ENCODE data around the gene SPNS3. TPM values are rescaled to one million over a fixed set of nuclear protein-coding genes. Genes with fewer than 3 reads are reported as not detected.

Gene SPNS3
- total and polyA plus RNA-seq, 2 of the 8 experiments (the other 6 are each of a cell fraction or from before 2014, with no cell fraction given), result not detected

DNA sequence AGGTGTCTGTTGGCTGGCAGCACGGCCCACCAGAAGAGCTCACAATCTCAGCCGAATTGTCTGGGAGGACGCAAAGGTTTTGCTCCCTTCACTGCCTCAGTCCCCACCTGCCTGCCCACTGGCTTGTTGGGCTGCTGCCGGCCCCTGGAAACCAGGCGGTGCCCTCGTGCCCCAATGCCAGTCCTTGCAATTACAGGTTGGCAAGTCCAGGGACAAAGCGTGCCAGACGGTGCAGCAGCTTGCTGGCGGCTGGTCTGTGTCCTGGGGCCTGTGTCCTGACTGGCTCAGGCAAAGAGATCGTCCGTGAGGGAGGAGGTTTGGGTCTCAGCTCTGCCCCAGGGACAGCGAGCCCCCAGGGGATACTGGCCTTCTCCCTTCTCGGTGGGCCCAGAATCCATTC lies 40.4 kb downstream of the SPNS3 start:
- DNase-seq (ENCODE audit: low read depth in 1 of 2, low spot score in 2 of 2) (no peak), FAIRE-seq (no peak)
- TF ChIP-seq KDM5A (IDR thresholded peaks at IDR 0.05; ENCODE audit: low read length) (no peak), TBP (IDR thresholded peaks at IDR 0.05; ENCODE audit: low read depth, low read length) (no peak), SP1 (IDR thresholded peaks at IDR 0.05; ENCODE audit: low read depth, low read length) (no peak), SRF (IDR thresholded peaks at IDR 0.05; ENCODE audit: low read depth, low read length) (no peak), GTF2F1 (IDR thresholded peaks at IDR 0.05; ENCODE audit: borderline replicate concordance, low read depth, low read length) (no peak), SIRT6 (IDR thresholded peaks at IDR 0.05; ENCODE audit: low read length) (no peak)
- Histone ChIP-seq H2BK20ac (ENCODE audit: low read length) (no peak overlapping the region), H4K20me1 (replicated peaks in 1 of 2; ENCODE audit: control insufficient read depth in 1 of 2, insufficient read depth in 2 of 2, low read length in 2 of 2) (no peaks in the 10 kb centered on the region), H4K8ac (ENCODE audit: extremely low read depth, insufficient read depth, low read length) (no peak overlapping the region; the same call in 1 of the 2 replicates), H3K27ac (ENCODE audit: low read depth, low read length) (no peak overlapping the region), H3K56ac (replicated peaks; ENCODE audit: insufficient read length, low read depth, low read length) (no peak overlapping the region), H3K4me2 (ENCODE audit: insufficient read depth in 1 of 2, low read depth in 2 of 2, low read length in 2 of 2) (no peak overlapping the region), H3K79me2 (ENCODE audit: control insufficient read depth in 1 of 2, insufficient read depth in 2 of 2, low read length in 2 of 2) (no peaks in the 10 kb centered on the region), H2BK5ac (ENCODE audit: low read depth, low read length) (no peak overlapping the region), H3K14ac (ENCODE audit: insufficient read length) (no peak overlapping the region), H3K27me3 (replicated peaks in 1 of 4; ENCODE audit: control insufficient read depth in 3 of 4, extremely low read depth in 1 of 4, insufficient read depth in 3 of 4, low read length in 3 of 4) (no peaks in the 10 kb centered on the region), H2BK12ac (ENCODE audit: low read depth, low read length) (no peak overlapping the region), H3K23me2 (ENCODE audit: low read depth, low read length) (no peaks in the 10 kb centered on the region), H3K4me3 (ENCODE audit: extremely low read depth in 1 of 4, insufficient read depth in 2 of 4, low read depth in 3 of 4, low read length in 4 of 4) (no peak overlapping the region), H3K18ac (ENCODE audit: extremely low read depth, low read length) (no peak overlapping the region), H3K9me3 (ENCODE audit: insufficient read depth in 2 of 2, low read depth in 1 of 2, low read length in 1 of 2) (no peaks in the 10 kb centered on the region), H3K36me3 (ENCODE audit: control insufficient read depth in 2 of 4, insufficient read depth in 4 of 4, low read length in 3 of 4) (no peaks in the 10 kb centered on the region), H2AK5ac (ENCODE audit: low read depth, low read length) (no peak overlapping the region), H3K9ac (replicated peaks in 1 of 4; ENCODE audit: extremely low read depth in 1 of 4, low read depth in 3 of 4, low read length in 3 of 4) (no peak overlapping the region), H2BK15ac (ENCODE audit: low read length) (no peak overlapping the region), H3K79me1 (ENCODE audit: low read depth, low read length) (no peaks in the 10 kb centered on the region), H3K4me1 (replicated peaks in 1 of 4; ENCODE audit: control insufficient read depth in 3 of 4, insufficient read depth in 4 of 4, low read length in 3 of 4) (peaks cover 0 to 3% (median under 1%) of the 10 kb centered on the region in 4 experiments; a peak in 1 of 7 replicates), H2BK120ac (replicated peaks; ENCODE audit: low read depth, low read length) (no peak overlapping the region), H2AFZ (ENCODE audit: low read length) (no peak overlapping the region), H3K23ac (ENCODE audit: insufficient read length) (no peak overlapping the region), H4K5ac (ENCODE audit: insufficient read length, low read depth, low read length) (no peak overlapping the region), H4K91ac (replicated peaks; ENCODE audit: insufficient read length, low read length) (no peak overlapping the region), H3K4ac (replicated peaks; ENCODE audit: insufficient read length, low read depth, low read length) (no peak overlapping the region)
- POLR2A ChIA-PET (ENCODE audit: partially characterized antibody), result interaction anchor here (0.8 kb wide), 1 partner anchor 10 kb away, joined by 3 read pairs; no protein-coding TSS in a partner anchor
- 81% methylated on average over 10 of the region's 13 CpGs; no CpG with 5 or more reads in 1 of the 2 experiments for WGBS, 2 experiments (ENCODE audit: extremely low coverage in 1 of 2, insufficient coverage in 1 of 2, insufficient read length in 1 of 2, insufficient replicate concordance in 2 of 2, low coverage in 1 of 2, low lambda C conversion rate in 2 of 2, missing lambda C conversion rate in 1 of 2)
- CTCF ChIA-PET (ENCODE audit: partially characterized antibody), result interaction anchor here (0.9 to 1.3 kb wide), 4 partner anchors 24 to 63 kb away, joined by 3 to 8 read pairs (median 4); partner anchors contain the start of gene SPNS2
